GM21737 (cell line): ENCODE results near the gene MYH11.
"Not testable (repeated sequence)": the region's sequence is repeated elsewhere in the genome, so short reads cannot be mapped to it uniquely, and the experiment has no call there.

Experiments used
- ATAC-seq: cut with Tn5 transposase; IDR thresholded peaks from one replicate; pipeline ENCODE4 v1.9.1; 2021; ENCODE audit warnings: mild to moderate bottlenecking, moderate library complexity; ENCODE audit not compliant: unreplicated experiment

MYH11 gene

GRCh38 chr16:15879255-15879811, 22.5 kb upstream of the MYH11 start:
- no peak for ATAC-seq

DNA sequence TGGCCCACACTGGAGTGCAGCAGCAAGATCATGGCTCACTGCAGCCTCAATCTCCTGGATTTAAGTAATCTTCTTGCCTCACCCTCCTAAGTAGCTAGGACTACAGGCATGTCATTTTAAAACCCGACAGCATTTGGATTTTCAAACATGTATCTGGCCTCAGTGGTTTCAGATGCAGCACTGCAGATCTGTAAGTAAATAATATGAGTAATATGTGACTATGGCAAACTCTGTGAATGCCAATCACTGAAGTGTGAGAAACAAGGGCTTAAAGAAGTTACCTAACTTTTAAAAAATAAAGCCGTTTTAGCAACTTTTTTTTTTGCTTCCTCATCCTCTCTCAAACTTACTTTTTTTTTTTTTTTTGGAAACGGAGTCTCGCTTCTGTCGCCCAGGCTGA, 19.7 kb upstream of the MYH11 start:
- no peak for ATAC-seq

DNA sequence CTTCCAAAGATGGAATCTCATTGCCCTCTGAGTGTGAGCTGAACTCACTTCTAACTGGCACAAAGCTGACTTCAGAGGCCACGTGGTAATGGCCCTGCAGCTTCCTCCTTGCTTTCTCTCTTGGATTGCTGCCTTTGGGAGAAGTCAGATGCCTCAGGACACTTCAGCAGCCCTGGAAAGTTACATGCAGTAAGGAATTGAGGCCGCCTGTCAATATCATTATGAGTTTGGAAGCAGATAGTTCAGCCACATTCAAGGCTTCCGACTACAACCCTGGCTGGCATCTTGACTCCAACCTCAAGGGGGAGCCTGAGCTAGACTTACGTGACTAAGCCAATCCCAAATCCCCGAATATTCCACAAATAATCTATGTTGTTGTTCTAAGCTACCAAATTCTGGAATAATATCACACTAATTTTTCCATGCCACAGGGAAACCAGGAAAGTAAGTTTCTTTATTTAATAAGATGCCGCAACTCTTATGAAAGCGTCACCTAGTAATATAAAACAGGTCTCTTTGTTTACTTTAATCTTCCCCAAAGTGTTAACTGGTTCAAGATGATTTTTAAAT, 18.0 kb upstream of the MYH11 start:
- ATAC-seq = no peak

DNA sequence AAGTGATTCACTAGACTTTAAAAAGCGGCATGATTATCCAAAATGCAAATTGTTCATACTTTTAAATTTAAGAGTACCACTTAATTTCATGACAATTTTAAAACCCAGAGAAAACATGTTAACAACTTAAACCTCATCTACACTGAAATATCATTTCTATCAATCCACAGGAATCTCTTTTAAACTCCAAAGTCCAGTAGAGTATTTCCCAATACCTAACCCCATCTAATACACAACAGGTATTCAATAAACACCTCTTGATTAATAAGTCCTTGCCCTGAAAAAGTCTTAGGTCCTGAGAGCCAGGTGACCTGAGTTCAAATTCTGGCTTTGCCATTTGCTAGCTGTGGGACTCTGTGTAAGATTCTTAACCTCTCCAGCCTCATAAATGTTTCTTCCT, 16.9 kb upstream of the MYH11 start:
- ATAC-seq = no peak

DNA sequence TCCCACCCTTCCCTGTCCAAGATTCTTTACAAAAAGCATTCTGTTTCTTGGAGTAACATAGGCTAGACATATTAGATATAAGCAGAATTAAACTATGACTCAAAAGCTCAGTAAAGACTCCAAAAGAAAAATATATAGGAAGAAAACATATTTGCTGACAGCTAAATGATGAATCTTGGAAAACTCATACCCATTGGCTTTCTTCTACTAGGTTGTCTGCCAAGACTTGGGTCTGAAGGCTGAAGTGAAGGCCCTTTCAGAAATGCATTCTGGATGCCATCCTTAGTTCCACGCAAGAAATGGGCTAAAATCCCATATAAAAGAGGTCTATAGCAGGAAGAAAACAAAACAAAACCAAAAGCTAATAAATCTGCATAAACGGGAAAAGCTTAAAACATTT, 16.5 kb upstream of the MYH11 start:
- ATAC-seq = no peak

GRCh38 chr16:15870011-15870410, 13.2 kb upstream of the MYH11 start:
- ATAC-seq = no peak

DNA sequence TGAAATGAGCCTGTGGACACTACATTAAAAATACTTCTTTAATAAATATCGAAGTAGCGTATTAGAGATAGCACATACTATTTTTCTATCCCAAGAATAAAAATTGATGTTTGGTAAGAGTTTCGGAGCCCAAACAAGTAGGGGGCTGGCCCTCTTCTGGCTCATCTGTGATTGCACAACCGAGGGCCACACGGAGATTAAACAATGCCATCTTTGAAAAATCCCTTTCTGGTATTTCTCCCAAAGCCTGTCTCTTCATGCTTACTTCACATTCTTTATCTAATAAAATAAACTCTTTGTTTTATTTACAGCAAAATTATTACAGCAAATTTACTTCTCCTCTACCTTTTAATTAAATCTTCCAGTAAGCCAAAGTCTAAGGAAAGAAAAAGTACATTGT, 9.6 kb upstream of the MYH11 start:
- no peak for ATAC-seq

- ATAC-seq = no peak
Observed at GRCh38 chr16:15865742-15866141, 8.9 kb upstream of the MYH11 start.

- ATAC-seq = no peak
Observed at GRCh38 chr16:15864939-15865338, 8.1 kb upstream of the MYH11 start.

GRCh38 chr16:15861996-15862395, 5.2 kb upstream of the MYH11 start:
- ATAC-seq = no peak

- ATAC-seq = no peak
Observed at GRCh38 chr16:15858921-15859668, 2.3 kb upstream of the MYH11 start.

- ATAC-seq = no peak
Observed at GRCh38 chr16:15857724-15858560, 1.1 kb upstream of the MYH11 start.

- ATAC-seq = no peak
Observed at GRCh38 chr16:15856182-15856581, 646 bp downstream of the MYH11 start.

- ATAC-seq = peak; percentile 67
Observed at GRCh38 chr16:15855704-15856003, 1.2 kb downstream of the MYH11 start.

- ATAC-seq = no peak
Observed at GRCh38 chr16:15854906-15855703, 1.7 kb downstream of the MYH11 start.

- ATAC-seq = no peak
Observed at GRCh38 chr16:15854061-15854460, 2.8 kb downstream of the MYH11 start.

- ATAC-seq = no peak
Observed at GRCh38 chr16:15853021-15853420, 3.8 kb downstream of the MYH11 start.

DNA sequence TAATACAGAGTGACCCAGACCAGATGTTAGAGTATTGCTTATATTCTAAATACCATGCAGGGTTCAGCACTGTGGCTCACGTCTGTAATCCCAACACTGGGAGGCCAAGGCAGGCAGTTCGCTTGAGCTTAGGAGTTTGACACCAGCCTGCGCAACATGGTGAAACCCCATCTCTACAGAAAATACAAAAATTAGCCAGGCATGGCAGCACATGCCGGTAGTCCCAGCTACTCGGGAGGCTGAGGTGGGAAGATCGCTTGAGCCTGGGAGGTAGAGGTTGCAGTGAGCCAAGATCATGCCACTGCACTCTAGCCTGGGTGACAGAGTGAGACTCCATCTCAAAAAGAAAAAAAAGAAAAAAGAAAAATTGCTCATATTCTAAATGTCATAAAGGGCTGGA, 6.3 kb downstream of the MYH11 start:
- ATAC-seq = not testable (repeated sequence)

- ATAC-seq = no peak
Observed at GRCh38 chr16:15849209-15849981, 7.4 kb downstream of the MYH11 start.

DNA sequence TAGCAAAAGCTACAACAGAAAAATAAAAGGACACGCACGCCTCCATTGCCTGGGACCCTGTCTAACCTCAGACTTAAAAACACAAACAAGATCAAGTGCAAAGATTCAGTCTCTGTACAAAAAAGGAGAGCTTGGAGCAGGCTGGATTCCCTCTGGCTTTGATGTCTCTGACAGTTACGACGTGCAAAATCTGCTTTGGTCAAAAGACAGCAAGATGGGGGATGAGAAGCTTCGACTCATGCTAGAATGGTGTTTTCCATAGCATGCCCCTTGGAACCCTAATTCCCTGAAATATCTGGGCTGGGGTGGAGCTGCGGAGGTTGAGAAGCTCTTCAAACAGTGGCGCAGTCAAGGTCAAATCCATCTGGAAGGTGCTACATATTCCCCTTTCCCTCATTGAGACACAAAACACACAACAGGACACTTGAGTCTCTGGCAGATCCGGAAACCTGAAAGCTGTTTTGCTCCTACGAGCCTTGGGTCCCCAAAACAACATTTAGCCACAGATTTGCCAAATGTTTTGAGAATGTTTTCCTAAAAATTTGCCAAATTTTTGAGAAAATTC, 9.1 kb downstream of the MYH11 start:
- ATAC-seq = no peak
